Kidney epithelial cell (primary cell): Measurements from ENCODE around the gene RHBG. TPM values are rescaled to one million over a fixed set of nuclear protein-coding genes. Genes with fewer than 3 reads are reported as not detected.

ENCODE experiments used
- DNase-seq: peaks from one replicate; pipeline ENCODE4 v3.0.0-alpha.2; 2010; ENCODE audit warnings: low read depth
- H3K27me3 ChIP-seq: 2 replicates; pipeline ENCODE4 v1.6.0; 2011; ENCODE audit warnings: low read length; ENCODE audit not compliant: control insufficient read depth, insufficient read depth
- H3K36me3 ChIP-seq: 2 replicates; pipeline ENCODE4 v1.5.1; 2011; ENCODE audit warnings: low read length; ENCODE audit not compliant: control insufficient read depth, insufficient read depth
- H3K4me3 ChIP-seq: 2 replicates; pipeline ENCODE4 v1.5.1; 2011; ENCODE audit warnings: low read depth, mild to moderate bottlenecking, control low read depth, low read length
- total RNA-seq: library from RNA; depleted of rRNA; stranded (reverse); fragments of >200 nt; gene quantifications from 2 replicates; pipeline ENCODE4 v1.2.3, GENCODE V29; 2015
- TF ChIP-seq, protein P1 (sequence below): IDR thresholded peaks from 2 replicates; pipeline ENCODE4 v1.5.1; 2011; ENCODE audit warnings: mild to moderate bottlenecking, moderate library complexity, low read length, control low read depth, inconsistent platforms; ENCODE audit not compliant: insufficient read depth, poor library complexity, severe bottlenecking

Gene RHBG
- total RNA-seq, 1 donor from 2014 or later, result not detected

DNA sequence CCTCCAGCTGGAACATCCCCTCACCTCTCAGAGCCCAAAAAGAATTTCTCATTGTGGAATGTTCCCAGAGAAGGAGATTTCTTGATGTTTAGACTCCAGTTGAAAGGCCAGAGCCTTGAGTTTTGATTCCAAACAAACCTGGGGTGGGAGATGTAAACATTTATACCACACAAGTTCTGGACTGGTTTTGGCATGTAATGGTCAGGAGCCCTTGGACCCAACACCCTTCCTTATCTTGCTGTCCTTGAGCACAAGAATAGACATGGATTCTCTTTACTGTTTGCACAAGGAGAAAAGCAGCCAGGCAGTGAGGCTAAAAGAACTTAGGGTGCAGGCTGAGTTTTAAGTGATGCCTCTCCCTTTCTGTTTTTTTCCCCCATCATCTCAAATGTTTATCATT, 4.5 kb downstream of the RHBG start:
- no peak for DNase-seq
- Histone ChIP-seq H3K4me3 (no peak overlapping the region), H3K36me3 (no peaks in the 10 kb centered on the region), H3K27me3 (peaks cover 21% of the 10 kb centered on the region)
- TF ChIP-seq, protein P1, sequence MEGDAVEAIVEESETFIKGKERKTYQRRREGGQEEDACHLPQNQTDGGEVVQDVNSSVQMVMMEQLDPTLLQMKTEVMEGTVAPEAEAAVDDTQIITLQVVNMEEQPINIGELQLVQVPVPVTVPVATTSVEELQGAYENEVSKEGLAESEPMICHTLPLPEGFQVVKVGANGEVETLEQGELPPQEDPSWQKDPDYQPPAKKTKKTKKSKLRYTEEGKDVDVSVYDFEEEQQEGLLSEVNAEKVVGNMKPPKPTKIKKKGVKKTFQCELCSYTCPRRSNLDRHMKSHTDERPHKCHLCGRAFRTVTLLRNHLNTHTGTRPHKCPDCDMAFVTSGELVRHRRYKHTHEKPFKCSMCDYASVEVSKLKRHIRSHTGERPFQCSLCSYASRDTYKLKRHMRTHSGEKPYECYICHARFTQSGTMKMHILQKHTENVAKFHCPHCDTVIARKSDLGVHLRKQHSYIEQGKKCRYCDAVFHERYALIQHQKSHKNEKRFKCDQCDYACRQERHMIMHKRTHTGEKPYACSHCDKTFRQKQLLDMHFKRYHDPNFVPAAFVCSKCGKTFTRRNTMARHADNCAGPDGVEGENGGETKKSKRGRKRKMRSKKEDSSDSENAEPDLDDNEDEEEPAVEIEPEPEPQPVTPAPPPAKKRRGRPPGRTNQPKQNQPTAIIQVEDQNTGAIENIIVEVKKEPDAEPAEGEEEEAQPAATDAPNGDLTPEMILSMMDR, result no peak

DNA sequence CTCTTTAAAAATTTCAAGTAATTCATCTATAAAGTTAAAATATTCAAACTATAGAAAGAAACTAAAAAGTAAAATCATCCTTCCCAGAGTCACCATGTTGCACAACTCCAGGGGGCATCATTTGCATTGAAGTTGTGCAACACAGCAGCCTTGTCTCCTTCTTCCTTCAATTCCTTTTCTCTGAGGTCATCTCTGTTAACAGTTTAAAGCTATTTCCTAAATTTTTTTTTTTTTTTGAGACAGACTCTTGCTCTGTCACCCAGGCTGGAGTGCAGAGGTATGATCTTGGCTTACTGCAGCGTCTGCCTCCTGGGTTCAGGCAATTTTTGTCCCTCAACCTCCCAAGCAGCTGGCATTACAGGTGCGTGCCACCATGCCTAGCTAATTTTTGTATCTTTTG, 7.1 kb downstream of the RHBG start:
- TF ChIP-seq, protein P1, result no peak
- DNase-seq, result no peak
- peaks cover 10% of the 10 kb centered on the region for H3K27me3 ChIP-seq
- no peak overlapping the region for H3K4me3 ChIP-seq
- no peaks in the 10 kb centered on the region for H3K36me3 ChIP-seq

DNA sequence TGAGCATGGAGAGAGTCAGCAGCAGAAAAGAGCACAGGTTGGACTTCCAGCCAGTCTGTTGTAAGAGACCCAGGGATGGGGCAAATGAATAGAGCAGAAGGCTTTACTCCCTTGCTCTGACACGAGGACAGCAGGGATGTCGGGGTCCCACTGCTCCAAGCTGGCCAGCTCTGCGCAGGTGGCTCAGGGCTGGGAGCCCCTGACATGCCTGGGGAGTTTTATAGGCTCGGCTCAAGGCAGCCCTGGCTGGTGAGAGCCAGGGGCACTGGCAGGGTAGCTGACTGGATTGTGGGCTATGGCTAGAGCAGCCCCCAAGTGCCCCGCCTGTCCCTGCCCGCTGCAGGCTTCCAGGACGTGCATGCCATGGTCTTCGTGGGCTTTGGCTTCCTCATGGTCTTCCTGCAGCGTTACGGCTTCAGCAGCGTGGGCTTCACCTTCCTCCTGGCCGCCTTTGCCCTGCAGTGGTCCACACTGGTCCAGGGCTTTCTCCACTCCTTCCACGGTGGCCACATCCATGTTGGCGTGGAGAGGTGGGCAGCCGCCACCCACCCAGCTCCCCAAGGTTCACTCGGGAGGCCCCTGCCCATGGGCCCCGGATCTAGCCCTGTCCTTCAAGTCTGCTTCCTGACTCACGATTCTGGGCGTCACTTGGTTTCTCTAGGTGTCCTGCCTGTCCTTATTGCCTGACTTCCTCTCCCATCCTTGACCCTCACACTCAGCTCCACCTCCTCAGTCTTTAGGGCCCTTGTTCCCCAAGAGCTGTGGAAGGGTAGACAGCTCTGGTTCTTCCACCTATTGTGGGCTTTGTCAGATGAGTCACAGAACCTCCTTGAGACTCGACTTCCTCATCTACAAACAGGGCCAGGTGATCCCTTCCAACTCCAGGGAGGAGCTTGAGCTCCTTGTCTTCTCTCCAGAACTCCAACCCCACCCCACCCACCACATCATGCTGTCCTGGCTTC, 8.2 kb downstream of the RHBG start:
- DNase-seq, result no peak

DNA sequence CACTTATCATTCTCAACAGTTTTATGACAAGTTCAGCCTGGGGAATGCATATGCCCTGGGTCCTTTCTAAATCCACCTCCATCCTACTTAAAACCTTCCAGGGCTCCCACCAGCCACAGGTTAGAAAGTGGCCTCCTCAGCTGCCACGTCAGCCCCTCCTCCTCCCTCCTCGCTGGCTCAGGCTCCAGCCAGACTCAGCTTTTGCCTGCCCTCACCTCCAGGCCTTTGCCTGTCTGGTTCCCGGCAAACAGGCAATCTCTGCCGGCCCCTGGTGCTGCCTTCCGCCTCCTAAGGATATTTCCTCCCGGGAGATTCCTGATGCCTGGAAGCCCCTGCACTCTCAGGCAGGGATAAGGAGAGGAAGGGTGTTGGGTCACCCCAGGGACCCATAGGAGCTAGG, 9.5 kb downstream of the RHBG start:
- no peak overlapping the region for H3K4me3 ChIP-seq
- H3K27me3 ChIP-seq, result no peaks in the 10 kb centered on the region
- no peaks in the 10 kb centered on the region for H3K36me3 ChIP-seq
- TF ChIP-seq, protein P1, result no peak
- DNase-seq, result no peak

More for the DNA sequence above, 8.2 kb downstream of the RHBG start:
- Histone ChIP-seq H3K27me3 (peaks cover 3% of the 10 kb centered on the region), H3K4me3 (no peak overlapping the region), H3K36me3 (no peaks in the 10 kb centered on the region)
- TF ChIP-seq, protein P1, result no peak

DNA sequence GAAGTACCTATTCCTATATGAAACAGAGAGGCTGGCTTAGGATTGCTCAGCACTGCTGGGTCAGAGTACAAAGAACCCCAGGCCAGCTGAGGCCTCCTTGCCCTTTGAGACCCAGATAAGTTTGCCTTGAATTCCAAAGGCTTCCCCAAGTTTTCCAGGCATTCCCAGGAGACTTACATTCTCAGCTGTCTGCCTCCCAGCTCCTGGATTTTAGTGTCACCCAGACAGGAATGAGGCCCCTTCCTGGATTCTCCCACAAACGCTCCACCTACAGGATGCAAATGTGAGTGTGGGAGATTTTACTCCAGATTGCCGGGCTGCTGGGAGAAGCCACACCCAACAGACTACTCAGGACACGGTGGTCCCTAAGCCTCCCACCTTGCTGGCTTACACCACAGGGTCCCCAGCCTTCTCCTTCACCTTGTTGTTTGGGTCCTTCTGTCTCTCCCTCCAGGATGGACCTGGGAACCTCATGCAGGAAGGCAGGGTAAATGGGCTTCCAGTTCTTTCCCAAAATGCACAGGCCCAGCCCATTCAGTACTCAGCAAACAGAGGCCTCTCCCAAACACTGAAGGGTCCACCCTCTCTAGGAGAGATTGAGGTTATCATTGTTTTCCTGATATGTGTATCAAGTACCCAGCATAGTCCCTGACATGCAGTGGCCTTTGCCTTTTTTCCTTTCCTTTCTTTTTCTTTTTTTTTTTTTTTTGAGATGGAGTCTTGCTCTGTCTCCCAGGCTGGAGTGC, 10.6 kb downstream of the RHBG start:
- TF ChIP-seq, protein P1, result no peak
- Histone ChIP-seq H3K27me3 (no peaks in the 10 kb centered on the region), H3K4me3 (no peak overlapping the region), H3K36me3 (no peaks in the 10 kb centered on the region)
- no peak for DNase-seq
